ENCODE results near the gene BOD1L1. TPM values are rescaled to one million over a fixed set of nuclear protein-coding genes. Genes with fewer than 3 reads are reported as not detected.

The BOD1L1 gene
- total and polyA plus RNA-seq, 2 donors (not counting 1 experiment from before 2014, with no cell fraction given): 20.2 to 109 TPM

DNA sequence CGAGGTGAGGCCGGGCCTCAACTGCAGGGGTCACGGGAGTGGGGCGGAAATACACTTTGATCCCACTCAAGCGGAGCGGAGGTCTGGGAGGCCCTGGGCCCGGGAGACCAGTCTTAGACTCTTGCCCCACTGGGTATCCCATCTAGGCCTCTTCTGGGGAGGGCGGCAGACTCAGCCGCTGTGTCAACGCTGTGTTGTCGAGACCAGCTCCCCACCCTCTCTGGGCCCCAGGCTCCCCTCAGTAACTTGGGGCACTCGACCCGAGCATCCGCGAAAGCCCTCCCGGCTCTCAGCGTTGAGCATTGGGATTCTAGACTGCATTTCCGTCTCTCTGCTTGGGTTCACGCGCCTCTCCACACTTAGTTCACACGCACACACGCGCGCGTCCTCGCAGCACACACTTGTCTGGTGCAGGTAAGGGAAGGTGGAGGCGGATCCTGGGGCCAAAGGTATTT lies 84.9 kb downstream of the BOD1L1 start:
- Histone ChIP-seq H3K79me2 (ENCODE audit: control insufficient read depth, insufficient read depth, low read length) (no peaks in the 10 kb centered on the region), H3K4me2 (replicated peaks; ENCODE audit: low read depth, low read length, poor library complexity, severe bottlenecking) (peak overlapping the region; percentile 72), H3K4me1 (ENCODE audit: control insufficient read depth in 2 of 2, insufficient read depth in 2 of 2, low read length in 2 of 2) (peaks cover 72 to 89% of the 10 kb centered on the region in 2 donors), H2AFZ (ENCODE audit: insufficient read depth, low read depth, low read length, poor library complexity, severe bottlenecking) (peak overlapping the region; percentile 57), H3K9me3 (ENCODE audit: control extremely low read depth in 1 of 3, control insufficient read depth in 2 of 3, insufficient read depth in 1 of 3, low read length in 2 of 3) (peaks cover 2 to 80% (median 47%) of the 10 kb centered on the region in 3 donors), H3K9ac (ENCODE audit: low read length) (peak overlapping the region; percentile 37), H3K36me3 (replicated peaks in 1 of 2; ENCODE audit: control extremely low read depth in 1 of 2, control insufficient read depth in 1 of 2, extremely low read depth in 1 of 2, insufficient read depth in 2 of 2, low read length in 1 of 2) (no peaks in the 10 kb centered on the region), H3K27ac (ENCODE audit: low read length in 2 of 2) (no peak overlapping the region), H4K20me1 (ENCODE audit: control insufficient read depth, insufficient read depth, low read length, poor library complexity, severe bottlenecking) (no peaks in the 10 kb centered on the region), H3K27me3 (replicated peaks in 1 of 4; ENCODE audit: control extremely low read depth in 1 of 4, control insufficient read depth in 3 of 4, insufficient read depth in 4 of 4, low read length in 3 of 4) (peaks cover 2 to 94% (median 86%) of the 10 kb centered on the region in 4 experiments), H3K4me3 (ENCODE audit: control extremely low read depth in 1 of 5, extremely low read depth in 1 of 5, insufficient read depth in 1 of 5, low read depth in 2 of 5, low read length in 4 of 5) (peak overlapping the region in 1 of 5 experiments; percentile 21)
- ChIA-PET POLR2A (no interaction called here), CTCF (interaction anchor here (1.4 to 3.1 kb wide), 4 partner anchors 10 to 20 kb away, joined by 3 to 9 read pairs (median 6); no protein-coding TSS in a partner anchor)
- intact Hi-C loops (cut with micrococcal nuclease): loop anchor here (2.0 kb wide), 1 partner anchor 14 kb away; no protein-coding TSS in a partner anchor
- H3K27ac Mint-ChIP-seq: no peak overlapping the region
- H3K9me3 Mint-ChIP-seq (ENCODE audit: insufficient read depth): peaks cover 3% of the 10 kb centered on the region
- no peak for ATAC-seq (ENCODE audit: low read depth)
- H3K4me3 Mint-ChIP-seq: peak overlapping the region; percentile 68
- DNase-seq: peak; percentile 49
- TF ChIP-seq EZH2 (IDR thresholded peaks at IDR 0.05; ENCODE audit: borderline replicate concordance, insufficient read depth, low read depth, low read length, poor library complexity, severe bottlenecking): no peak
- TF ChIP-seq, protein P1, sequence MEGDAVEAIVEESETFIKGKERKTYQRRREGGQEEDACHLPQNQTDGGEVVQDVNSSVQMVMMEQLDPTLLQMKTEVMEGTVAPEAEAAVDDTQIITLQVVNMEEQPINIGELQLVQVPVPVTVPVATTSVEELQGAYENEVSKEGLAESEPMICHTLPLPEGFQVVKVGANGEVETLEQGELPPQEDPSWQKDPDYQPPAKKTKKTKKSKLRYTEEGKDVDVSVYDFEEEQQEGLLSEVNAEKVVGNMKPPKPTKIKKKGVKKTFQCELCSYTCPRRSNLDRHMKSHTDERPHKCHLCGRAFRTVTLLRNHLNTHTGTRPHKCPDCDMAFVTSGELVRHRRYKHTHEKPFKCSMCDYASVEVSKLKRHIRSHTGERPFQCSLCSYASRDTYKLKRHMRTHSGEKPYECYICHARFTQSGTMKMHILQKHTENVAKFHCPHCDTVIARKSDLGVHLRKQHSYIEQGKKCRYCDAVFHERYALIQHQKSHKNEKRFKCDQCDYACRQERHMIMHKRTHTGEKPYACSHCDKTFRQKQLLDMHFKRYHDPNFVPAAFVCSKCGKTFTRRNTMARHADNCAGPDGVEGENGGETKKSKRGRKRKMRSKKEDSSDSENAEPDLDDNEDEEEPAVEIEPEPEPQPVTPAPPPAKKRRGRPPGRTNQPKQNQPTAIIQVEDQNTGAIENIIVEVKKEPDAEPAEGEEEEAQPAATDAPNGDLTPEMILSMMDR (IDR thresholded peaks at IDR 0.05): no peak
- peaks cover 61% of the 10 kb centered on the region for H3K27me3 Mint-ChIP-seq
- H3K4me1 Mint-ChIP-seq: peaks cover 40% of the 10 kb centered on the region
- WGBS (ENCODE audit: insufficient coverage): 19% methylated on average over 23 of the region's 27 CpGs

Measured in B cell (primary cell).